SK-MEL-5 (cell line): ENCODE results near the gene TEX29. TPM values are rescaled to one million over a fixed set of nuclear protein-coding genes. Genes with fewer than 3 reads are reported as not detected.

Source experiments
- DNase-seq: peaks from one replicate; pipeline ENCODE4 v3.0.0-alpha.2; 2016; ENCODE audit warnings: low read depth, low spot score
- in situ Hi-C: cut with HindIII; loops from 2 replicates; pipeline ENCODE4 v1.10.0; 2016; ENCODE audit warnings: low sequenced_read_pairs, high pct_unique_total_duplicates, low pct_unique_long_range_greater_than_20kb
- total RNA-seq: library from RNA; depleted of rRNA; stranded (reverse); fragments of >200 nt; shearing (Covaris generic); gene quantifications from 2 replicates; pipeline ENCODE4 v1.2.3, GENCODE V29; 2014

Gene TEX29
- total RNA-seq, 1 experiment from 2014 or later, result not detected

DNA sequence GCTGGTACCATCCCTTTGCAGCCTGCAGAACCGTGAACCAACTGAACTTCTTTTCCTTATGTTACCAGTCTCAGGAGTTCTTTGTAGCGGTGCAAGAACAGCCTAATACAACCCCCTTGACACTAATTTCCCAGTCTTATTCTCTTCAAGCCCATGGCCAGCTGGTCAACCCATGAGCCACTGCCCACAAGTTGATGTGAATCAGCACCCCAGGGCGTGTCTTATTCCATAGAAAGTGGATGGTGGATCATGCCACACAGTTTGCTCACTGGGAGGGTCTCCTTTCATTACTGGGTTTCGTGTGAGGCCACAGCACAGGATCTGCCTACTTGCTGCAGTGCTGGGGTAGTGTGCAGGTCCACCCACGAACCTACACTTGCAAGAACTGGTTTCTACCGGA, 27.0 kb downstream of the TEX29 start:
- no peak for DNase-seq
- in situ Hi-C loops, result no loop called here

GRCh38 chr13:111353508-111353907, 33.1 kb downstream of the TEX29 start:
- in situ Hi-C loops, result no loop called here
- no peak for DNase-seq

DNA sequence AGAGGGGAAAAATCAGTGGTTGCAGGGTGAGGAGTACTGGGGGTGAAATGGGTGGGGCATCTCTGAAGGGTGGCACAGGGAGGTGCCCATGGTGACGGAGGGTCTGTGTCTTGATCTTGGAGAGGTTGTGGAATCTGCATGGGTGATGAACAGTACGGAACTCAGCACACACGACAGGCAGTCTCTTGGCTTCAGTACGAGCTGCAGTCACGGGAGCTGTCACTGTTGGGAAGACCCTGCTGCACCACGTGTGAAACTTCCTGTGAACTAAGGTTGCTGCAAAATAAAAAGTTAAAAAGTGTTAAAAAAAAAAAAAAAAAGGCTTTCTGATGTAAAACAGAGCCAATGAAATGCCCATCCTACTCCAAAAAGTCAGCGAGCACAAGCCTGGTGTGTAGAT, 34.3 kb downstream of the TEX29 start:
- no peak for DNase-seq
- in situ Hi-C loops, result no loop called here

- DNase-seq, result no peak
- in situ Hi-C loops, result no loop called here
These were observed 36.4 kb downstream of the TEX29 start for GRCh38 chr13:111356795-111357194.

DNA sequence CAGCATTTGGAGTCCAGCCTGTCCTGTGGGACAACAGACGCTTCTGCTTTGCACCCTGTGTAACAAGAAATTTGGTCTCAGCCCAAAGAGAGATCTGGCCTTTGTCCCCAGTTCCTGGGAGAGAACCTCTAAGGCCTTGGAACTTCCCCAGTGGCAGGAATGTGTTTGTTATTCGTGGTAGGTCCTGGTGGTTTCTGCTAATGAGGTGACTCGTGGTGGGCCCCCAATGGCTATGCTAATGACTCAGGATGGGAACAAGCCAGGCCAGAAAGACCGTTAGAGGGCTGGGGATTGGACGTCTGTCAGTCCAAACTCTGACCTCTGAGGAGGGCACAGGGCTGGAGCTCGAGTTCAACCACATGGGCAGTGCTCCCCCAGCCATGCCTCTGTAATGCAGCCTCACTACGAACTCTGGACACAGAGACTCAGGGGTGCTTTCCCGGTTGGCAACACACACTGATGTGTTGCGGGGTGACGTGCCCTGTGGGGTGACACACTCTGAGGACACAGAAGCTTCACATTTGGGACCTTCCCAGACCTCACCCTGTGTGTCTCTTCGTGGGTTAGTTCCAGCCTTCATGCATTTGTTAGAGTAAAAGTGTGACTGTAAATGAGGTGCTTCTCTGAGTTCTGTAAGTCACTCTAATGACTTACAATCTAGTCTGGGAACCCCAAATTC, 38.9 kb downstream of the TEX29 start:
- no peak for DNase-seq
- in situ Hi-C loops, result no loop called here

DNA sequence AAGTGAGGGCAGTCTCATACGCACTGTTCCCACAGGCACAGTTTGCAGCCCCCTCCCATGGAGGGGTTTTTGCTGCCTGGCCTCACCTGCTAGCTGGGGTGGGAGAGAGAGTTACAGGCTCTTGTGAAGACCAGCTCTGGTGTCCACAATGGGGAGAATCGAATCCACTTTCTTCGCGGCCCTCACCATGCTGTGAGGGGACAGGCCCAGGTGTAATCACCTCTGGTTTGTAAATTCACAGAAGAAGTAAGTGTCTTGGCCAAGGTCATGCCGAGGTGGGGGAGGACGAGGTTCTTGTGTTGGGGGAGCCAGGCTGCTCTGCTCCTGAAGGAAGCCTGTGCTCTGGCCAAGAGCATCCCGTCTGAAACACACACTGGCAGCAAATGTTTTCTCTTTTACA, 39.5 kb downstream of the TEX29 start:
- in situ Hi-C loops, result no loop called here
- no peak for DNase-seq

DNA sequence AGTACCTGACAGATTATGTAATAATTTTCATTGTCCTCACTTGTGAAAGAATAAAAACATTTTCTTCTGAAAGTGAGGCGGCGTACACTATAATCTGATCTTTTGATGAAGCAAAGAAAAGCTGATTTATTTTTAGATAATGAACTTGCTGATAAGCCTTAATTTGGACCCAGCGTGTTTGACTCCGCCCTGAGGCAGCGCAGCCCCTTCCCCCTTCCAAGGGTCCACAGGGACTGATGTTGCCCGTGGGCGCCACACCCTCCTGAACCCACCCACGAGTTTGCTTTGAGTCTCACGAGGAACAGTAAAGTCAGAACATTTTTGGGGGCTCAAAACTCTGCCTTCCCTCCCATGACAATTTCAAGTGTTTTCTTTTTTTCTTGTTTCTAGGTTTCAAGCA, 40.0 kb downstream of the TEX29 start:
- no peak for DNase-seq
- in situ Hi-C loops, result no loop called here

DNA sequence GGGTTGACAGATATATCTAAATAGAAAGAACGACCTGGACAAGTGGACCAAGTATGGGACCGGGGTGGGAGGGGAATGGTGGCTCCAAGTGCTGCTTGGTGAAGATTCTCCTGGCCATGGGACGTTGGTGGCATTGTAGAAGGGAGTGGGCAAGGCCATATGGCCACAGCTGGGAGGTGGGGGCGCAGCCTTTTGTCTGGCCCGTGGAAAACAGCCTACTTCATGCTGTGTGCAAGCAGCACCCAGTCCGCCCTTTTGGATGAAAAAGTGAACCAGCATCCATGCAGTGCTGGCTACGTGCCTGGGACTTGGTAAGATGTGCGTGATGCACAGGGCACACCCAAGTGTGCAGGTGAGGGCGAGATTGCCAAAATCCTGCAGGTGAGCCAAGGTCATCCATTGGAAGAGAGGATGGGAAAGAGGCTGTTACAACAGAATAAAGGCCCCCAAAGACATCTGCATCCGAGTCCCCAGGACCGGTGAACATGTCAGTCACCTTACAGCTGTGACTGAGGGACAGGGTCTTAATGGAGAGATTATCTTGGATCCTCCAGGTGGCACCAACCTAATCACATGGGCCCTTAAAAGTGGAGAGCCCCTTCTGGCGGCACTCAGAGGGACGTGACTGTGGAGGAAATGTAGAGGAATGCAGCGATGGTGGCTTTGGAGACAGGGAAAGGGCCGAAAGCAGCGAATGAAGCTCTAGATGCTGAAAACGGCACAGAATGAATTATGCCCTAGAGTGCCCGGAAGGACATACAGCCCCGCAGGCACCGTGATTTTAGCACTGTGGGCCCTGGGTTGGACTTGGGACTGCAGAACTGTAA, 40.8 kb downstream of the TEX29 start:
- in situ Hi-C loops, result no loop called here
- no peak for DNase-seq

DNA sequence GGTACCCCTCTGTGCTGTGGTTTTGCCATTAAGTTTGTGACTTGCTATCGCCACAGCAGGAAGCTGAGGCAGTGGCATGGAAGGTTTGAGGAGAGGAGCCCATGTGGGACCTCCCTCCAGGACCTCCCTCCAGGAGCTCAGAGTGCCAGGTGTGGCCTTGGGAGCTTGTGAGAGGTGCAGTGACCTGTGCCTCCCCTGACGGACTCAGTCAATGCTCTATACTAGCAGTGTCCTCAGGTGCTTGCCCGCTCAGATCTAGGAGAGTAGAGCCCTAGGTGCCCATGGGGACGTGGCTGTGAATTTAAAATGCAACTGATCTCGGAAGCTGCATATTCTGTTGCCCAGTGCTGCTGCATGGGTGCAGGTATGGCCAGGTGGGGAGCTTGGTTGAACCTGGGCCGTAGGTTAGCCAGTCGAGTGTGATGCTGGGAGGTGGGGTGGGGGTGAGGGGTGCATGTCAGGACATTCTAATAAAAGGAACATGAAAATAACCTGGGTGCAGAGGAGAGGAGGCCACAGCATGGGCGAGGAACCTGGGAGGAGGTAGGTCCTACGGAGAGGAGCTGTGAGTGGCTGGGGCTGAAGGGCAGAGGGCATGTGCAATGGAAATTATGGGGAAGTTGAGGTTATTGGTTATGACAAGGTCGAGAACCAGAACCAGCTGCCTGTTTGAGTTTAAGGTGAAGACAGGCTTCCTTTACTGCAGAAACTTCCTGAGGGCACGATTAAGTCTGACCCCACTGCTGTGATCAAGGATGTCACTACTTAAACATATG, 41.6 kb downstream of the TEX29 start:
- DNase-seq, result no peak
- in situ Hi-C loops, result no loop called here

DNA sequence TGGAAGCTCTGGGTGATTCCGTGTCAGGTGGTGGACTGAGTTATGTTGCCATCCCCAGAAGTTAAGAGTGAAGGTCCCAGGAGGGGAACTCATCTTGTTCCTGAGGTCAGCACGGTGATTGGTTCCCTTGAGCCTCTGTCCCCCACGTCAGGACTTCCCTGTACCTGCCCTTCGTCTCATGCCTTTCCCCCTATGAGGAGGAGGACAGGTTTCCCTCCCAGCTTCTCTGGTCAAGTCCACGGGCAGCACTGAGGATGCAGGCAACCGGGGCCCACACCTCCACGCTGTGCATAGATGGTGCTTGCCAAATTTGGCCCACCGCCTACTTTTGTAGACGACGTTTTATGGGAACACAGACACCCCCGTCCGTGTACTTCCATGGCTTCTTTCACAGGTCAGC, 42.7 kb downstream of the TEX29 start:
- in situ Hi-C loops, result no loop called here
- DNase-seq, result no peak

GRCh38 chr13:111363591-111363990, 43.1 kb downstream of the TEX29 start:
- no peak for DNase-seq
- in situ Hi-C loops, result no loop called here

DNA sequence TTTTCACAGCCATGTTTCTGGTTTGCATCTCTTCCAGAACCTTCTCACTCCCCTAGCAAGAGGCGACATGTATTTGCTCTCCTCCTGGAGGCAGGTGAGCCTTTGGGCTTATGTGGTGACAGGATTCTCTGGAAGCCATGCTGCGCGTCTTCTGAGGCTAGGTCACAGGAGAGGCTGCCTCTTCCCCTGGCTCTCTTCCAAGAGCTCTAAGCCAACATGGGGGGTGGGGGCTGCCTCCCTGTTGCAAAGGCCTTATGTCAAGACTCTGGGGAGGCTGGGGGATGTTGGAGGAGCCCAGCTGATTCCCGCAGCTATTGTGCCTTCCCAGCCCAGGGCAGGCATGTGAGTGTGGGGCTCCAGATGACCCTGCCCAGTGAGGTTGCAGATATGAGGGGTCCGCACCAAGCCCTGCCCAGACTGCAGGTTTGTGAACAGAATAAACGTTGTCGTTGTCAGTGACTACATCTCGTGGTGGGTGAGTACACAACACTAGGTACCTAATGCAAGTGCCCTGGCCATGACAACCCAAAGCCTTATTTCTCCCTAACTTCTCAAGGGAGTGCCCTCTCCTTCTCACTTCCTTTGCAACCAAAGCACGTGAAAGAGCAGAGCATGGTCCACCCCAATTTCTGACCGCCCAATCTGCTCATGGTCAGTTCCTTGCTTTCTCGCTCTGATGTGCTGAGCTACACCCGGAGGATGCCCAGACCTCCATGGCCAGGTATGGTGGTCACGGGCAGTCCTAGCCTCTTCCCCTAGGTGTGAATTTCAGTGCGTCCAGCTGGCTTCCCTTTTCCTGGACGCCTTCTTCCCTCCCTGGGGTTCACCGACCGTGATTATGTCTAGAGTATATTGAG, 44.9 kb downstream of the TEX29 start:
- in situ Hi-C loops, result no loop called here
- no peak for DNase-seq

GRCh38 chr13:111367340-111367739, 46.9 kb downstream of the TEX29 start:
- in situ Hi-C loops, result no loop called here

GRCh38 chr13:111368091-111368490, 47.6 kb downstream of the TEX29 start:
- no peak for DNase-seq
- in situ Hi-C loops, result no loop called here

More at GRCh38 chr13:111367340-111367739, 46.9 kb downstream of the TEX29 start:
- DNase-seq, result no peak

DNA sequence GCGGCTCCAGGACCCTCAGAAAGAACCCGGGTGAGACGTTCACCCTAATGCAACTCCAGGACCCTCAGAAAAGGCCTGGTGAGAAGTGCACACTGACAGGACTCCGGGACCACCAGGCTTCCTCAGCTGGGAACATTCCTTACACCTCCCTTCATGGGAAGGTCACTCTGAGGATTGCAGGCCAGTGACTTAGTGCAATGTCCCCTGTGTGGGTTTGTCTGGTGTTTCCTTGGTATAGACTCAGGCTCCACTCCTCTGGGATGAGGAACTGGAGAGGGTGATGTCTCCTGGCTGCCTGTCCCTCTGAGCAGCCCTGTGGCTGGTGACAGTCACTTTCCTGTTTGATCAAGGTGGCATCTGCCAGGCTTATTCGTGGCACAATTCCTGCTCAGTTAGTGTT, 49.7 kb downstream of the TEX29 start:
- in situ Hi-C loops, result no loop called here
- DNase-seq, result no peak

DNA sequence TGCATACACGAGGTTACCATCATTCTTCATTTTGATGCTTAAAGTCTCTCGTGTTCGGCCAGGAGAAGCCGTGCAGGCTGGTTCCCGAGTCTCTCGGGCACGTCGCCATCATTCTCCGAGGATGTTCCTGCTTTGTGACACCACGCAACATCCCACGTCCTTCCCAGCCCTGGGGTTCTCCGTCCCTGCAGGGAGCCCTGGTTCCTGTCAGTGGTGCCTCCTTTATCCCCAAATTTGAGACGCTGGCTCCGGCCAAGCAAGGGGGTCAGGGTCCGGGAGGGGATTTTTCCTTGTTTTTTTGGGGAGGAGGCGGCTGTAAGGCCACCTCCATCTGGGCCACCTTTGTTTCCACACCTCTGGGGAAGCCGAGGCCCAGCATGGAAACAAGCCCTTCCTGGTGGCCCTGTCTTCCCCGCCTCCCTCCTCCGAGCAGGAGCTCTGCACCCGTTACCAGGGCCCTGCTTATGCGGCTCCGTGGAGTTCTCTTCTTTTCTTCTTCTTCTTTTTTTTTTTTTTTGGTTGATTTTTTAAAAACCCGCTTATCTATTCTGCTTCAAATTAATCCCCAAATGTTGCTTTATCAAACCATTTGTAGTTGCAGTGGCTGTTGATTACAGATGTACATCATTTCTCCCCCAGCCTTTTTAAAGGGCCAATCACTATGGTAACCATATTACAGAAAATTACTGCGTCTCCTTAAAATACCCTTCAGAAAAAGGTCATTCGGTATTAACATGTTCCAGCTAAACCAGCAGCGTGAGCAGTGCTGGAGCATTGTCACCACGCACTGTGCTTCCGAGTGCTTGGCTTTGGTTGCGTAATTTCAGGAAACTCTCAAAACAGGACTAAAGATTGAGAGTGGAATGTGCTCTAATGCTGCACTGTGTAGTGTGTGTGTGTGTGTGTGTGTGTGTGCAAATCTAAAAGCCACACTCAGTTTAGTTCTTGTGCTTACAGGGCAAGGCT, 50.4 kb downstream of the TEX29 start:
- in situ Hi-C loops, result no loop called here
- DNase-seq, result no peak

- DNase-seq, result no peak
- in situ Hi-C loops, result no loop called here
These were observed 51.3 kb downstream of the TEX29 start for GRCh38 chr13:111371720-111372119.
